Caco-2 (cell line): ENCODE measurements around the gene STX1A. TPM values are rescaled to one million over a fixed set of nuclear protein-coding genes. Genes with fewer than 3 reads are reported as not detected.

ENCODE experiments used
- BruUV-seq: library from RNA; stranded (reverse); fragments of 400-500 nt; replicated peaks from 2 replicates; lab custom pipeline; 2021; lab: Mats Ljungman, UMichigan
- CTCF ChIA-PET: fragments of 300-600 bp; sonication (Branson Sonifier 250); formaldehyde crosslinking; loops from one replicate; lab custom pipeline; 2022; ENCODE audit warnings: antibody characterized with exemption; lab: Charles Lee
- POLR2A ChIA-PET: fragments of 300-600 bp; sonication (Branson Sonifier 250); formaldehyde crosslinking; loops from one replicate; lab custom pipeline; 2022; ENCODE audit warnings: antibody characterized with exemption; lab: Charles Lee
- DNase-seq, 2 experiments: peaks; one replicate each; pipeline versions ENCODE4 v3.0.0 to v3.0.0-alpha.2; 2020 to 2022
- H3K27me3 ChIP-seq: replicated peaks from 2 replicates; pipeline ENCODE4 v1.6.0; 2011; ENCODE audit warnings: low read length; ENCODE audit not compliant: control insufficient read depth, insufficient read depth
- H3K36me3 ChIP-seq: 2 replicates; pipeline ENCODE4 v1.5.1; 2011; ENCODE audit warnings: low read length; ENCODE audit not compliant: control insufficient read depth, insufficient read depth
- H3K4me1 ChIP-seq: fragments of 250-450 bp; sonication (Bioruptor Pico); 2 replicates; pipeline ENCODE4 v1.5.1; 2020; ENCODE audit warnings: mild to moderate bottlenecking
- H3K4me3 ChIP-seq: 2 replicates; pipeline ENCODE4 v1.5.1; 2011; ENCODE audit warnings: low read depth, mild to moderate bottlenecking, control low read depth, low read length
- H3K9me3 ChIP-seq: fragments of 250-450 bp; sonication (Bioruptor Pico); 2 replicates; pipeline ENCODE4 v1.5.1; 2020; ENCODE audit warnings: mild to moderate bottlenecking, moderate library complexity
- H3K27ac Mint-ChIP-seq: one replicate; pipeline ENCODE4 v1.8.0; 2022; ENCODE audit warnings: mixed read lengths; ENCODE audit not compliant: unreplicated experiment
- H3K27me3 Mint-ChIP-seq: one replicate; pipeline ENCODE4 v1.8.0; 2022; ENCODE audit warnings: mixed read lengths; ENCODE audit not compliant: insufficient read depth, unreplicated experiment
- H3K36me3 Mint-ChIP-seq: one replicate; pipeline ENCODE4 v1.8.0; 2022; ENCODE audit warnings: mild to moderate bottlenecking, mixed read lengths; ENCODE audit not compliant: insufficient read depth, unreplicated experiment
- H3K4me1 Mint-ChIP-seq: one replicate; pipeline ENCODE4 v1.8.0; 2022; ENCODE audit warnings: low read depth, mixed read lengths; ENCODE audit not compliant: unreplicated experiment
- H3K4me3 Mint-ChIP-seq: one replicate; pipeline ENCODE4 v1.8.0; 2022; ENCODE audit warnings: mild to moderate bottlenecking, moderate library complexity, mixed read lengths; ENCODE audit not compliant: unreplicated experiment
- H3K9me3 Mint-ChIP-seq: one replicate; pipeline ENCODE4 v1.8.0; 2022; ENCODE audit warnings: mixed read lengths; ENCODE audit not compliant: unreplicated experiment
- CTCF ChIP-seq, 2 experiments: fragments of 200-600 bp in 1 of 2; IDR thresholded peaks; 1 replicate in 1 of 2; 2 replicates in 1 of 2; pipeline versions ENCODE4 v1.5.1 to v1.8.0; 2011 to 2022; ENCODE audit warnings: antibody characterized with exemption in 1 of 2, control low read depth in 1 of 2, inconsistent platforms in 1 of 2, low read depth in 1 of 2, low read length in 1 of 2, mild to moderate bottlenecking in 1 of 2, moderate library complexity in 1 of 2; ENCODE audit not compliant: insufficient read depth in 1 of 2, severe bottlenecking in 1 of 2, unreplicated experiment in 1 of 2
- intact Hi-C: fragments of 100-400 bp; cut with micrococcal nuclease; formaldehyde crosslinking; loops from one replicate; pipeline ENCODE4 v1.10.0; 2022; ENCODE audit not compliant: unreplicated experiment
- total RNA-seq: library from RNA; stranded (reverse); gene quantifications from 2 replicates; pipeline ENCODE4 v1.2.3, GENCODE V29; 2022

The STX1A gene
- total RNA-seq, 1 experiment from 2014 or later: 28.6 TPM

GRCh38 chr7:73690646-73691045, 28.8 kb downstream of the STX1A start:
- peaks cover 8% of the 10 kb centered on the region for H3K36me3 ChIP-seq
- no peak for TF ChIP-seq CTCF (IDR thresholded peaks at IDR 0.05; ENCODE audit: insufficient read depth in 1 of 2, low read depth in 1 of 2, low read length in 1 of 2, severe bottlenecking in 1 of 2, unreplicated experiment in 1 of 2)
- H3K4me3 Mint-ChIP-seq: no peak overlapping the region
- no peaks in the 10 kb centered on the region for H3K9me3 ChIP-seq
- peaks cover 68% of the 10 kb centered on the region for H3K36me3 Mint-ChIP-seq
- H3K4me3 ChIP-seq: no peak overlapping the region
- DNase-seq: no peak
- no TSS peak for BruUV-seq
- no peaks in the 10 kb centered on the region for H3K27me3 Mint-ChIP-seq
- POLR2A ChIA-PET: no interaction called here
- no peaks in the 10 kb centered on the region for H3K9me3 Mint-ChIP-seq
- no peaks in the 10 kb centered on the region for H3K4me1 ChIP-seq
- H3K4me1 Mint-ChIP-seq: no peaks in the 10 kb centered on the region
- no peaks in the 10 kb centered on the region for H3K27me3 ChIP-seq
- no peak overlapping the region for H3K27ac Mint-ChIP-seq
- CTCF ChIA-PET: no interaction called here
- intact Hi-C loops: no loop called here

GRCh38 chr7:73688288-73688687, 31.2 kb downstream of the STX1A start:
- Histone ChIP-seq H3K9me3 (no peaks in the 10 kb centered on the region), H3K4me1 (no peaks in the 10 kb centered on the region), H3K4me3 (no peak overlapping the region), H3K27me3 (no peaks in the 10 kb centered on the region), H3K36me3 (peaks cover 5% of the 10 kb centered on the region)
- TF ChIP-seq CTCF (IDR thresholded peaks at IDR 0.05; ENCODE audit: insufficient read depth in 1 of 2, low read depth in 1 of 2, low read length in 1 of 2, severe bottlenecking in 1 of 2, unreplicated experiment in 1 of 2): no peak
- no peak overlapping the region for H3K27ac Mint-ChIP-seq
- no peak for DNase-seq
- H3K4me1 Mint-ChIP-seq: no peaks in the 10 kb centered on the region
- BruUV-seq: no TSS peak
- H3K4me3 Mint-ChIP-seq: no peak overlapping the region
- CTCF ChIA-PET: interaction anchor here (2.3 kb wide), 1 partner anchor 81 kb away, joined by 5 read pairs; no protein-coding TSS in a partner anchor
- H3K36me3 Mint-ChIP-seq: peaks cover 68% of the 10 kb centered on the region
- intact Hi-C loops: no loop called here
- no peaks in the 10 kb centered on the region for H3K27me3 Mint-ChIP-seq
- no peaks in the 10 kb centered on the region for H3K9me3 Mint-ChIP-seq
- POLR2A ChIA-PET: no interaction called here

GRCh38 chr7:73685311-73685710, 34.2 kb downstream of the STX1A start:
- no peak for TF ChIP-seq CTCF (IDR thresholded peaks at IDR 0.05; ENCODE audit: insufficient read depth in 1 of 2, low read depth in 1 of 2, low read length in 1 of 2, severe bottlenecking in 1 of 2, unreplicated experiment in 1 of 2)

More at GRCh38 chr7:73685311-73685710, 34.2 kb downstream of the STX1A start:
- H3K9me3 Mint-ChIP-seq: no peaks in the 10 kb centered on the region
- intact Hi-C loops: no loop called here
- peaks cover 59% of the 10 kb centered on the region for H3K36me3 Mint-ChIP-seq
- no peak overlapping the region for H3K27ac Mint-ChIP-seq
- no peak overlapping the region for H3K4me3 ChIP-seq
- peaks cover 3% of the 10 kb centered on the region; the same call in 1 of the 2 replicates for H3K36me3 ChIP-seq
- H3K4me3 Mint-ChIP-seq: no peak overlapping the region
- peaks cover 7% of the 10 kb centered on the region for H3K4me1 Mint-ChIP-seq
- ChIA-PET POLR2A (no interaction called here), CTCF (no interaction called here)
- no peaks in the 10 kb centered on the region for H3K9me3 ChIP-seq
- H3K27me3 Mint-ChIP-seq: no peaks in the 10 kb centered on the region
- H3K4me1 ChIP-seq: peaks cover 11% of the 10 kb centered on the region; the same call in 1 of the 2 replicates
- DNase-seq: no peak
- no TSS peak for BruUV-seq
- no peaks in the 10 kb centered on the region for H3K27me3 ChIP-seq
